B cell (primary cell): ENCODE data around the gene EPAS1. TPM values are rescaled to one million over a fixed set of nuclear protein-coding genes. Genes with fewer than 3 reads are reported as not detected.

Experiments used
- ATAC-seq: fragments of 200-7000 bp; cut with Tn5 transposase; one replicate; pipeline ENCODE4 v1.10.0; 2021; ENCODE audit warnings: low read depth, mild to moderate bottlenecking, moderate number of reproducible peaks, moderate library complexity
- CTCF ChIA-PET: fragments of 350-600 bp; sonication (Branson Sonifier 250); formaldehyde crosslinking; loops from one replicate; lab custom pipeline; 2021; ENCODE audit warnings: antibody characterized with exemption, inconsistent platforms; lab: Charles Lee
- POLR2A ChIA-PET: fragments of 350-600 bp; sonication (Branson Sonifier 250); formaldehyde crosslinking; loops from one replicate; lab custom pipeline; 2021; ENCODE audit warnings: antibody characterized with exemption; lab: Charles Lee
- DNase-seq: peaks from one replicate; pipeline ENCODE4 v3.0.0; 2013
- H2AFZ ChIP-seq: 2 replicates; pipeline ENCODE4 v1.6.1; 2012; ENCODE audit warnings: mild to moderate bottlenecking, low read depth, low read length; ENCODE audit not compliant: insufficient read depth, poor library complexity, severe bottlenecking
- H3K27ac ChIP-seq, 2 donors: 1 replicate in 1 of 2; 2 replicates in 1 of 2; pipeline ENCODE4 v1.5.1; 2012 to 2013; ENCODE audit warnings: low read length in 2 of 2, mild to moderate bottlenecking in 2 of 2, moderate library complexity in 1 of 2
- H3K27me3 ChIP-seq, 4 experiments: fragments of 200-600 bp in 1 of 4; sonication (generic) in 1 of 4; replicated peaks in 1 of 4; 1 replicate in 2 of 4; 2 replicates in 2 of 4; pipeline versions ENCODE4 v1.6.1 to v1.7.0; 2013 to 2016; ENCODE audit warnings: low read length in 3 of 4, mild to moderate bottlenecking in 2 of 4, mixed read lengths in 1 of 4, moderate library complexity in 1 of 4; ENCODE audit not compliant: insufficient read depth in 4 of 4, control insufficient read depth in 3 of 4; ENCODE audit errors: control extremely low read depth in 1 of 4
- H3K36me3 ChIP-seq, 2 experiments: replicated peaks in 1 of 2; 1 replicate in 1 of 2; 2 replicates in 1 of 2; pipeline versions ENCODE4 v1.6.1 to v1.7.1; 2013; ENCODE audit warnings: low read length in 1 of 2; ENCODE audit not compliant: insufficient read depth in 2 of 2, control insufficient read depth in 1 of 2; ENCODE audit errors: control extremely low read depth in 1 of 2, extremely low read depth in 1 of 2
- H3K4me1 ChIP-seq, 2 donors: fragments of 200-600 bp in 1 of 2; sonication (generic) in 1 of 2; 1 replicate in 1 of 2; 2 replicates in 1 of 2; pipeline versions ENCODE4 v1.5.1 to v1.6.1; 2013 to 2017; ENCODE audit warnings: low read length in 2 of 2; ENCODE audit not compliant: control insufficient read depth in 2 of 2, insufficient read depth in 2 of 2
- H3K4me2 ChIP-seq: replicated peaks from 2 replicates; pipeline ENCODE3; 2012; ENCODE audit warnings: mild to moderate bottlenecking, low read depth, low read length; ENCODE audit not compliant: poor library complexity, severe bottlenecking
- H3K4me3 ChIP-seq, 5 experiments: fragments of 200-600 bp in 1 of 5; sonication (generic) in 1 of 5; 1 replicate in 3 of 5; 2 replicates in 2 of 5; pipeline versions ENCODE4 v1.5.1 to v1.7.0; 2011 to 2016; ENCODE audit warnings: low read length in 4 of 5, mild to moderate bottlenecking in 4 of 5, low read depth in 2 of 5, control low read depth in 1 of 5, moderate library complexity in 1 of 5; ENCODE audit not compliant: insufficient read depth in 1 of 5; ENCODE audit errors: control extremely low read depth in 1 of 5, extremely low read depth in 1 of 5
- H3K79me2 ChIP-seq: fragments of 200-600 bp; sonication (generic); one replicate; pipeline ENCODE4 v1.6.0; 2016; ENCODE audit warnings: low read length; ENCODE audit not compliant: control insufficient read depth, insufficient read depth
- H3K9ac ChIP-seq: fragments of 200-600 bp; sonication (generic); 2 replicates; pipeline ENCODE4 v1.6.1; 2017; ENCODE audit warnings: mild to moderate bottlenecking, low read length, moderate library complexity
- H3K9me3 ChIP-seq, 3 donors: one replicate each; pipeline versions ENCODE4 v1.6.1 to v1.7.1; 2013; ENCODE audit warnings: low read length in 2 of 3; ENCODE audit not compliant: control insufficient read depth in 2 of 3, insufficient read depth in 1 of 3; ENCODE audit errors: control extremely low read depth in 1 of 3
- H4K20me1 ChIP-seq: 2 replicates; pipeline ENCODE4 v1.6.0; 2012; ENCODE audit warnings: mild to moderate bottlenecking, low read length; ENCODE audit not compliant: insufficient read depth, control insufficient read depth, poor library complexity, severe bottlenecking
- H3K27ac Mint-ChIP-seq: one replicate; pipeline ENCODE4 v1.8.0; 2021; ENCODE audit warnings: mixed read lengths
- H3K27me3 Mint-ChIP-seq: one replicate; pipeline ENCODE4 v1.8.0; 2021; ENCODE audit warnings: mixed read lengths
- H3K4me1 Mint-ChIP-seq: one replicate; pipeline ENCODE4 v1.8.0; 2021; ENCODE audit warnings: mixed read lengths
- H3K4me3 Mint-ChIP-seq: one replicate; pipeline ENCODE4 v1.8.0; 2021; ENCODE audit warnings: mixed read lengths
- H3K9me3 Mint-ChIP-seq: one replicate; pipeline ENCODE4 v1.8.0; 2022; ENCODE audit warnings: mixed read lengths; ENCODE audit not compliant: insufficient read depth
- CTCF ChIP-seq: fragments of 200-600 bp; IDR thresholded peaks from one replicate; pipeline ENCODE4 v1.8.0; 2022; ENCODE audit warnings: antibody characterized with exemption, mild to moderate bottlenecking
- EZH2 ChIP-seq: IDR thresholded peaks from 2 replicates; pipeline ENCODE4 v1.6.1; 2012; ENCODE audit warnings: borderline replicate concordance, low read depth, mild to moderate bottlenecking, moderate library complexity, low read length; ENCODE audit not compliant: insufficient read depth, poor library complexity, severe bottlenecking
- WGBS: methylation state at CpG from one replicate; pipeline ENCODE4 v1.1.5; 2013; ENCODE audit warnings: missing lambda C conversion rate; ENCODE audit not compliant: insufficient coverage; 5-methylcytosine and 5-hydroxymethylcytosine counted together
- intact Hi-C: fragments of 100-400 bp; cut with micrococcal nuclease; formaldehyde crosslinking; loops from one replicate; pipeline ENCODE4 v1.10.0; 2022
- polyA plus RNA-seq: library from polyadenylated mRNA; depleted of rRNA; stranded (reverse); fragments of >200 nt; gene quantifications from 2 replicates; pipeline ENCODE4 v1.2.3, GENCODE V29; 2012
- total RNA-seq, 2 donors: library from RNA; stranded (reverse); fragments of 120-200 nt in 1 of 2; gene quantifications; 1 replicate in 1 of 2; 2 replicates in 1 of 2; pipeline versions ENCODE4 v1.2.3 to v1.2.4, GENCODE V29; 2013 to 2022

EPAS1 gene
- total and polyA plus RNA-seq, 2 donors (not counting 1 experiment from before 2014, with no cell fraction given), result 0.06 to 0.37 TPM

GRCh38 chr2:46358713-46359112 is 61.5 kb downstream of the EPAS1 start:
- Histone ChIP-seq H3K79me2 (no peaks in the 10 kb centered on the region), H3K36me3 (no peaks in the 10 kb centered on the region), H3K4me2 (no peak overlapping the region), H3K9ac (no peak overlapping the region), H3K4me3 (no peak overlapping the region), H3K27ac (no peak overlapping the region), H3K27me3 (no peaks in the 10 kb centered on the region), H3K4me1 (no peaks in the 10 kb centered on the region), H3K9me3 (no peaks in the 10 kb centered on the region), H2AFZ (no peak overlapping the region), H4K20me1 (no peaks in the 10 kb centered on the region)
- POLR2A ChIA-PET, result no interaction called here
- Mint-ChIP-seq H3K4me1 (no peaks in the 10 kb centered on the region), H3K4me3 (no peak overlapping the region), H3K9me3 (no peaks in the 10 kb centered on the region), H3K27ac (no peak overlapping the region), H3K27me3 (no peaks in the 10 kb centered on the region)
- CTCF ChIA-PET, result interaction anchor here (0.6 to 0.7 kb wide), 2 partner anchors 45 to 569 kb away, joined by 3 to 4 read pairs; no protein-coding TSS in a partner anchor
- intact Hi-C loops, result no loop called here
- DNase-seq, result no peak
- 92% methylated on average over 1 of the region's 6 CpGs for WGBS
- no peak for ATAC-seq
- TF ChIP-seq CTCF, result no peak
- no peak for TF ChIP-seq EZH2

GRCh38 chr2:46360303-46360702 is 63.1 kb downstream of the EPAS1 start:
- H3K4me3 ChIP-seq, result no peak overlapping the region
- intact Hi-C loops, result loop anchor here (10.0 kb wide), 1 partner anchor 776 kb away; no protein-coding TSS in a partner anchor
- H4K20me1 ChIP-seq, result no peaks in the 10 kb centered on the region
- H3K9ac ChIP-seq, result no peak overlapping the region
- no peak overlapping the region for H3K27ac ChIP-seq
- ChIA-PET CTCF (no interaction called here), POLR2A (no interaction called here)
- 96% methylated on average over 3 of the region's 3 CpGs for WGBS
- no peaks in the 10 kb centered on the region for H3K9me3 ChIP-seq
- DNase-seq (no peak), ATAC-seq (no peak)
- no peaks in the 10 kb centered on the region for H3K27me3 ChIP-seq
- Mint-ChIP-seq H3K27ac (no peak overlapping the region), H3K27me3 (no peaks in the 10 kb centered on the region), H3K4me1 (no peaks in the 10 kb centered on the region), H3K9me3 (no peaks in the 10 kb centered on the region), H3K4me3 (no peak overlapping the region)
- TF ChIP-seq EZH2, result no peak
- TF ChIP-seq CTCF, result no peak
- no peaks in the 10 kb centered on the region for H3K36me3 ChIP-seq
- no peak overlapping the region for H2AFZ ChIP-seq
- no peaks in the 10 kb centered on the region for H3K4me1 ChIP-seq
- no peaks in the 10 kb centered on the region for H3K79me2 ChIP-seq
- no peak overlapping the region for H3K4me2 ChIP-seq
